HCT116 (cell line): ENCODE results near the gene EVA1A. TPM values are rescaled to one million over a fixed set of nuclear protein-coding genes. Genes with fewer than 3 reads are reported as not detected.

Source experiments
- ATAC-seq: fragments of 200-7000 bp; cut with Tn5 transposase; 2 replicates; pipeline ENCODE4 v1.9.1; 2020; ENCODE audit warnings: mild to moderate bottlenecking, moderate library complexity
- BruUV-seq: library from RNA; stranded (reverse); fragments of 400-500 nt; replicated peaks from 2 replicates; lab custom pipeline; 2021; lab: Mats Ljungman, UMichigan
- CTCF ChIA-PET: fragments of 300-600 bp; sonication (Branson Sonifier 250); formaldehyde crosslinking; loops from one replicate; lab custom pipeline; 2021; ENCODE audit warnings: antibody characterized with exemption; lab: Charles Lee
- POLR2A ChIA-PET: fragments of 300-600, 350-600 bp; sonication (Branson Sonifier 250); formaldehyde crosslinking; loops from one replicate; lab custom pipeline; 2021; ENCODE audit warnings: antibody characterized with exemption; lab: Charles Lee
- RAD21 ChIA-PET, 2 experiments: fragments of 300-600 bp; sonication (Branson Sonifier 250); formaldehyde crosslinking; loops; one replicate each; lab custom pipeline; 2023; ENCODE audit warnings: low total read pairs in 2 of 2; ENCODE audit not compliant: uncharacterized antibody in 2 of 2, unreplicated experiment in 2 of 2, low non-redundant PET in 1 of 2; lab: Charles Lee
- DNase-seq: peaks from one replicate; pipeline ENCODE4 v3.0.0-alpha.2; 2010; ENCODE audit warnings: low read depth, low spot score
- H2AFZ ChIP-seq: fragments of 200-600 bp; shearing (Covaris generic), sonication (generic); 2 replicates; pipeline ENCODE4 v1.6.1; 2017; ENCODE audit warnings: low read depth, mixed run types, mixed read lengths, antibody characterized with exemption, low read length; ENCODE audit not compliant: poor library complexity, severe bottlenecking
- H3K27ac ChIP-seq: 2 replicates; pipeline ENCODE4 v1.5.1; 2012; ENCODE audit warnings: low read depth, low read length
- H3K27me3 ChIP-seq: fragments of 200-600 bp; sonication (generic); 2 replicates; pipeline ENCODE4 v1.6.1; 2016; ENCODE audit warnings: mixed run types, low read length, mixed read lengths; ENCODE audit not compliant: insufficient read depth
- H3K36me3 ChIP-seq, 2 experiments: fragments of 200-500 bp in 1 of 2; fragments of 200-600 bp in 1 of 2; sonication (Bioruptor generic) in 1 of 2; sonication (generic) in 1 of 2; 2 replicates each; pipeline versions ENCODE4 v1.5.1 to v1.6.1; 2014 to 2016; ENCODE audit warnings: low read length in 2 of 2, inconsistent platforms in 1 of 2, mixed read lengths in 1 of 2, mixed run types in 1 of 2; ENCODE audit not compliant: insufficient read depth in 2 of 2, control insufficient read depth in 1 of 2
- H3K4me1 ChIP-seq, 2 experiments: fragments of 200-600 bp in 1 of 2; sonication (generic) in 1 of 2; 2 replicates each; pipeline versions ENCODE4 v1.5.1 to v1.6.1; 2012 to 2017; ENCODE audit warnings: low read length in 2 of 2, inconsistent platforms in 1 of 2, mild to moderate bottlenecking in 1 of 2, mixed read lengths in 1 of 2, mixed run types in 1 of 2, moderate library complexity in 1 of 2; ENCODE audit not compliant: insufficient read depth in 2 of 2, control insufficient read depth in 1 of 2
- H3K4me2 ChIP-seq: fragments of 200-600 bp; sonication (generic); 2 replicates; pipeline ENCODE4 v1.6.1; 2017; ENCODE audit warnings: mixed run types, low read length, mixed read lengths
- H3K4me3 ChIP-seq, 2 experiments: fragments of 200-600 bp in 1 of 2; sonication (generic) in 1 of 2; replicated peaks in 1 of 2; 2 replicates each; pipeline ENCODE4 v1.5.1; 2011 to 2016; ENCODE audit warnings: low read length in 2 of 2, control low read depth in 1 of 2, low read depth in 1 of 2, mild to moderate bottlenecking in 1 of 2, mixed read lengths in 1 of 2, mixed run types in 1 of 2
- H3K79me2 ChIP-seq: fragments of 200-600 bp; sonication (generic); 2 replicates; pipeline ENCODE4 v1.6.1; 2017; ENCODE audit warnings: mild to moderate bottlenecking, mixed run types, low read length, moderate library complexity, mixed read lengths; ENCODE audit not compliant: insufficient read depth
- H3K9ac ChIP-seq: fragments of 200-600 bp; sonication (generic); 2 replicates; pipeline ENCODE4 v1.6.1; 2016; ENCODE audit warnings: low read length, mixed read lengths
- H3K9me2 ChIP-seq: fragments of 200-600 bp; sonication (generic), shearing (Covaris generic); 2 replicates; pipeline ENCODE4 v1.6.1; 2017; ENCODE audit warnings: mixed run types, mild to moderate bottlenecking, moderate library complexity; ENCODE audit not compliant: insufficient read depth
- H3K9me3 ChIP-seq, 2 experiments: fragments of 200-500 bp in 1 of 2; fragments of 200-600 bp in 1 of 2; sonication (Bioruptor generic) in 1 of 2; sonication (generic) in 1 of 2; 2 replicates each; pipeline ENCODE4 v1.6.1; 2014 to 2017; ENCODE audit warnings: low read length in 2 of 2, mixed read lengths in 2 of 2, inconsistent platforms in 1 of 2, low read depth in 1 of 2, mild to moderate bottlenecking in 1 of 2, mixed run types in 1 of 2, moderate library complexity in 1 of 2; ENCODE audit not compliant: control insufficient read depth in 1 of 2, insufficient read depth in 1 of 2
- H4K20me1 ChIP-seq: fragments of 200-600 bp; sonication (generic), shearing (Covaris generic); 2 replicates; pipeline ENCODE4 v1.6.1; 2017; ENCODE audit warnings: mixed run types, mild to moderate bottlenecking, moderate library complexity; ENCODE audit not compliant: insufficient read depth
- CBX3 ChIP-seq: IDR thresholded peaks from 2 replicates; pipeline ENCODE4 v1.6.1; 2012; ENCODE audit warnings: low read depth
- EGR1 ChIP-seq: IDR thresholded peaks from 2 replicates; pipeline ENCODE4 v1.6.1; 2012; ENCODE audit warnings: low read depth
- ELF1 ChIP-seq: IDR thresholded peaks from 2 replicates; pipeline ENCODE4 v1.6.1; 2012; ENCODE audit warnings: low read depth, borderline replicate concordance
- EZH2phosphoT487 ChIP-seq: fragments of 200-600 bp; IDR thresholded peaks from 2 replicates; pipeline ENCODE4 v1.6.1; 2018; ENCODE audit warnings: antibody characterized with exemption, borderline replicate concordance
- POLR2A ChIP-seq: IDR thresholded peaks from 2 replicates; pipeline ENCODE4 v1.7.0; 2011; ENCODE audit warnings: borderline replicate concordance; ENCODE audit not compliant: insufficient read depth, insufficient read length; ENCODE audit errors: extremely low read depth
- POLR2AphosphoS5 ChIP-seq: IDR thresholded peaks from 2 replicates; pipeline ENCODE4 v1.6.1; 2011; ENCODE audit warnings: mild to moderate bottlenecking, low read depth, low read length, moderate library complexity
- SIN3A ChIP-seq: IDR thresholded peaks from 2 replicates; pipeline ENCODE4 v1.6.1; 2012; ENCODE audit warnings: low read depth
- SRF ChIP-seq: IDR thresholded peaks from 2 replicates; pipeline ENCODE4 v1.6.1; 2012; ENCODE audit warnings: low read depth
- YY1 ChIP-seq: IDR thresholded peaks from 2 replicates; pipeline ENCODE4 v1.6.1; 2011; ENCODE audit warnings: low read length, low read depth, moderate library complexity, mild to moderate bottlenecking; ENCODE audit not compliant: insufficient replicate concordance; ENCODE audit errors: extremely low read depth
- ZFX ChIP-seq: fragments of 450-650 bp; IDR thresholded peaks from 2 replicates; pipeline ENCODE4 v1.6.1; 2017
- ZNF274 ChIP-seq: fragments of 200-500 bp; sonication (Bioruptor generic); IDR thresholded peaks from 2 replicates; pipeline ENCODE4 v1.6.1; 2014; ENCODE audit warnings: mild to moderate bottlenecking, low read depth, low read length, inconsistent platforms
- intact Hi-C: fragments of 100-400 bp; cut with micrococcal nuclease; formaldehyde crosslinking; loops from 2 replicates; pipeline ENCODE4 v1.10.0; 2022
- total RNA-seq: library from RNA; stranded (reverse); gene quantifications from one replicate; pipeline ENCODE4 v1.2.1, GENCODE V29; 2021; ENCODE audit not compliant: unreplicated experiment
- TF ChIP-seq, protein P1 (sequence below), 3 experiments: fragments of 200-600 bp in 1 of 3; sonication (generic) in 1 of 3; IDR thresholded peaks in 2 of 3; conservative IDR thresholded peaks in 1 of 3; 2 replicates each; pipeline ENCODE4 v1.5.1; 2012 to 2017; ENCODE audit warnings: low read depth in 2 of 3, low read length in 2 of 3, antibody characterized with exemption in 1 of 3, borderline replicate concordance in 1 of 3, control low read depth in 1 of 3, mild to moderate bottlenecking in 1 of 3, mixed read lengths in 1 of 3, mixed run types in 1 of 3, moderate library complexity in 1 of 3; ENCODE audit not compliant: insufficient read depth in 1 of 3
- TF ChIP-seq, protein P2 (sequence below): IDR thresholded peaks from 2 replicates; pipeline ENCODE4 v1.6.1; 2012
- TF ChIP-seq, protein P3 (sequence below): IDR thresholded peaks from 2 replicates; pipeline ENCODE4 v1.6.1; 2012; ENCODE audit warnings: low read depth

The EVA1A gene
- total RNA-seq, 1 experiment from 2014 or later, result 2.8 TPM

DNA sequence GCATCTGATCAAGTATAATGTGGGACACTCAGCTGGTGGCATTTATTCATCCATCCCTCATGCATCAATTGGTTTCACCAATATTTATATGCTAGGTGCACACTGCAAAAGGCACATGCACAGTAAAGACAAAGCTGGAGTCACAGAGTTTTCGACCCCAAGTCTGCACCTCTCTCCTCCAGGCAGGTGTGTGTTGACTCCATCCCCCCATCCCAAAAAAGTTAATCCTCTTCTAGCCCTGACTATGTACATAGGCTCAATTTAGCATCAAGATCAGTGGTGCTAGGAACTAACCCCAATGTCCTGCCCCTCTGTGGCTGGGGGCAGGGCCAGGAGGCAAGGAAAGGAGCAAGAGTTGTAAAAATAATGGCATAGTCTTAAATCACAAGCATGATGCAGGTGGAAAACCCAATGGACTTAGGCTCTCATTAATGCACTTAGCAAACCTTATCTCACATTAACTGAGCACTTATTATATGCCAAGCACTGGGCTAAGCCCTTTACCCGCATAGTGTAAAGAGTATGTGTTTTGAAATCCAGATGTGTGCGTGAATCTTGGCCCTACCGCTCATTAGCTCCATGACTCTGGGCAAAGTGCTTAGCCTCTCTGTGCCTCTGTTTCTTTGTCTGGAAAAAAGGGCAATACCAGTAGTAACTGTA lies 3.1 kb downstream of the EVA1A start:
- ATAC-seq (no peak), DNase-seq (no peak)
- CTCF ChIA-PET, result no interaction called here
- H3K4me3 ChIP-seq, result no peak overlapping the region
- POLR2A ChIA-PET, result no interaction called here
- H3K9ac ChIP-seq, result no peak overlapping the region
- no peak overlapping the region for H3K27ac ChIP-seq
- no peak for TF ChIP-seq POLR2A
- TF ChIP-seq, protein P1, sequence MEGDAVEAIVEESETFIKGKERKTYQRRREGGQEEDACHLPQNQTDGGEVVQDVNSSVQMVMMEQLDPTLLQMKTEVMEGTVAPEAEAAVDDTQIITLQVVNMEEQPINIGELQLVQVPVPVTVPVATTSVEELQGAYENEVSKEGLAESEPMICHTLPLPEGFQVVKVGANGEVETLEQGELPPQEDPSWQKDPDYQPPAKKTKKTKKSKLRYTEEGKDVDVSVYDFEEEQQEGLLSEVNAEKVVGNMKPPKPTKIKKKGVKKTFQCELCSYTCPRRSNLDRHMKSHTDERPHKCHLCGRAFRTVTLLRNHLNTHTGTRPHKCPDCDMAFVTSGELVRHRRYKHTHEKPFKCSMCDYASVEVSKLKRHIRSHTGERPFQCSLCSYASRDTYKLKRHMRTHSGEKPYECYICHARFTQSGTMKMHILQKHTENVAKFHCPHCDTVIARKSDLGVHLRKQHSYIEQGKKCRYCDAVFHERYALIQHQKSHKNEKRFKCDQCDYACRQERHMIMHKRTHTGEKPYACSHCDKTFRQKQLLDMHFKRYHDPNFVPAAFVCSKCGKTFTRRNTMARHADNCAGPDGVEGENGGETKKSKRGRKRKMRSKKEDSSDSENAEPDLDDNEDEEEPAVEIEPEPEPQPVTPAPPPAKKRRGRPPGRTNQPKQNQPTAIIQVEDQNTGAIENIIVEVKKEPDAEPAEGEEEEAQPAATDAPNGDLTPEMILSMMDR (IDR thresholded peaks at IDR 0.05 in 2 of 3, conservative IDR thresholded peaks at IDR 0.05 in 1 of 3; ENCODE audit: borderline replicate concordance in 1 of 3, insufficient read depth in 1 of 3, low read depth in 2 of 3, low read length in 2 of 3), result no peak
- TF ChIP-seq, protein P2, sequence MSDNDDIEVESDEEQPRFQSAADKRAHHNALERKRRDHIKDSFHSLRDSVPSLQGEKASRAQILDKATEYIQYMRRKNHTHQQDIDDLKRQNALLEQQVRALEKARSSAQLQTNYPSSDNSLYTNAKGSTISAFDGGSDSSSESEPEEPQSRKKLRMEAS, result no peak
- no peak for TF ChIP-seq EZH2phosphoT487
- TF ChIP-seq CBX3, result no peak
- H3K36me3 ChIP-seq, result no peaks in the 10 kb centered on the region
- no TSS peak for BruUV-seq
- no peaks in the 10 kb centered on the region for H3K9me3 ChIP-seq
- H3K27me3 ChIP-seq, result peaks cover 43% of the 10 kb centered on the region
- no peaks in the 10 kb centered on the region for H4K20me1 ChIP-seq
- H3K4me1 ChIP-seq, result peaks cover 4 to 6% of the 10 kb centered on the region in 2 experiments; a peak in 2 of 4 replicates
- no peak overlapping the region for H3K4me2 ChIP-seq
- intact Hi-C loops, result no loop called here
- H3K9me2 ChIP-seq, result no peaks in the 10 kb centered on the region
- H3K79me2 ChIP-seq, result no peaks in the 10 kb centered on the region
- no peak overlapping the region for H2AFZ ChIP-seq
- RAD21 ChIA-PET, result no interaction called here

DNA sequence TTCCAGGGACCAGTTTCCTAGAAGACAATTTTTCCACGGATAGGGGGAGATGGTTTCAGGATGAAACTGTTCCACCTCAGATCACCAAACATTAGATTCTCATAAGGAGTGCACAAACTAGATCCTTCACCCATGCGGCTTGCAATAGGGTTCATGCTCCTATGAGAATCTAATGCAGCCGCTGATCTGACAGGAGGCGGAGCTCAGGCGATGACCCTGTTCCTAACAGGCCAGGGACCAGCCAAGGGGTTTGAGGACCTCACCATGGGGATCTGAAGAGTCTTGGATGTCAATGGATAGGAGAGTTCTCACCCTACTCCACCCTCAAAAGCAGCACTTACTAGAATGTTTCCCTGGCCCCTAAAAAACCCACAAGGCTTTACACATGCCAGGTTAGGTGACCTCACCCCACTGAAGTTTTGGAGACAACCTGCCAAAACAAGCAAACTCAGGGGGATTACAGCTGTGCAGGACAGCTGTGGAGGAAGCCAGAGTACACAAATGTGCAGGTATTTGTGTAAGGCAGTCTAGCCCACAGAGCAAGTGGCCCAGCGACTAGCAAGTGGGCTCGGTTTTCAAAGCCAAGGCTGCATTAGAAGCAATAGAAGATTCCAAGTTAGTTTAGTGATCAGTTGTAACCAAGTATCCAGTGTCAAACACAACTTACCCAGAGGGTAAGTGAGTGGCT lies 3.9 kb downstream of the EVA1A start:
- H3K27me3 ChIP-seq, result peaks cover 48% of the 10 kb centered on the region
- RAD21 ChIA-PET, result no interaction called here
- H3K9me2 ChIP-seq, result no peaks in the 10 kb centered on the region
- H3K4me1 ChIP-seq, result peaks cover 4 to 6% of the 10 kb centered on the region in 2 experiments; a peak in 2 of 4 replicates
- no TSS peak for BruUV-seq
- no peak overlapping the region for H2AFZ ChIP-seq
- H3K79me2 ChIP-seq, result no peaks in the 10 kb centered on the region
- CTCF ChIA-PET, result no interaction called here
- TF ChIP-seq SIN3A, result no peak
- TF ChIP-seq YY1, result no peak
- TF ChIP-seq, protein P3, sequence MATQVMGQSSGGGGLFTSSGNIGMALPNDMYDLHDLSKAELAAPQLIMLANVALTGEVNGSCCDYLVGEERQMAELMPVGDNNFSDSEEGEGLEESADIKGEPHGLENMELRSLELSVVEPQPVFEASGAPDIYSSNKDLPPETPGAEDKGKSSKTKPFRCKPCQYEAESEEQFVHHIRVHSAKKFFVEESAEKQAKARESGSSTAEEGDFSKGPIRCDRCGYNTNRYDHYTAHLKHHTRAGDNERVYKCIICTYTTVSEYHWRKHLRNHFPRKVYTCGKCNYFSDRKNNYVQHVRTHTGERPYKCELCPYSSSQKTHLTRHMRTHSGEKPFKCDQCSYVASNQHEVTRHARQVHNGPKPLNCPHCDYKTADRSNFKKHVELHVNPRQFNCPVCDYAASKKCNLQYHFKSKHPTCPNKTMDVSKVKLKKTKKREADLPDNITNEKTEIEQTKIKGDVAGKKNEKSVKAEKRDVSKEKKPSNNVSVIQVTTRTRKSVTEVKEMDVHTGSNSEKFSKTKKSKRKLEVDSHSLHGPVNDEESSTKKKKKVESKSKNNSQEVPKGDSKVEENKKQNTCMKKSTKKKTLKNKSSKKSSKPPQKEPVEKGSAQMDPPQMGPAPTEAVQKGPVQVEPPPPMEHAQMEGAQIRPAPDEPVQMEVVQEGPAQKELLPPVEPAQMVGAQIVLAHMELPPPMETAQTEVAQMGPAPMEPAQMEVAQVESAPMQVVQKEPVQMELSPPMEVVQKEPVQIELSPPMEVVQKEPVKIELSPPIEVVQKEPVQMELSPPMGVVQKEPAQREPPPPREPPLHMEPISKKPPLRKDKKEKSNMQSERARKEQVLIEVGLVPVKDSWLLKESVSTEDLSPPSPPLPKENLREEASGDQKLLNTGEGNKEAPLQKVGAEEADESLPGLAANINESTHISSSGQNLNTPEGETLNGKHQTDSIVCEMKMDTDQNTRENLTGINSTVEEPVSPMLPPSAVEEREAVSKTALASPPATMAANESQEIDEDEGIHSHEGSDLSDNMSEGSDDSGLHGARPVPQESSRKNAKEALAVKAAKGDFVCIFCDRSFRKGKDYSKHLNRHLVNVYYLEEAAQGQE, result no peak
- no peak for TF ChIP-seq ELF1
- TF ChIP-seq ZFX, result no peak
- TF ChIP-seq ZNF274, result no peak
- TF ChIP-seq SRF, result no peak
- TF ChIP-seq EGR1, result no peak
- no peak for TF ChIP-seq CBX3
- TF ChIP-seq POLR2AphosphoS5, result no peak
- no peaks in the 10 kb centered on the region for H3K36me3 ChIP-seq
- DNase-seq, result no peak
- no peaks in the 10 kb centered on the region for H4K20me1 ChIP-seq
- no peak for ATAC-seq
- H3K9me3 ChIP-seq, result no peaks in the 10 kb centered on the region
- H3K4me3 ChIP-seq, result no peak overlapping the region
- POLR2A ChIA-PET, result no interaction called here
- no peak overlapping the region for H3K27ac ChIP-seq
- H3K4me2 ChIP-seq, result no peak overlapping the region
- no peak overlapping the region for H3K9ac ChIP-seq
- intact Hi-C loops, result no loop called here
